Kidney (tissue), 14 donors: Measurements from ENCODE around the gene TSSK3. TPM values are rescaled to one million over a fixed set of nuclear protein-coding genes. Genes with fewer than 3 reads are reported as not detected.

Experiments used
- DNase-seq, 5 donors: peaks; one replicate each; pipeline ENCODE4 v3.0.0-alpha.2; 2013 to 2020
- FAIRE-seq: peaks from 2 replicates; lab custom pipeline; 2012; peaks lifted over from hg19 to GRCh38; lab: Jason Lieb, UNC
- H3K27ac ChIP-seq, 2 donors: one replicate each; pipeline ENCODE4 v1.7.0; 2013; ENCODE audit warnings: low read depth in 2 of 2, low read length in 2 of 2, inconsistent platforms in 1 of 2
- H3K27me3 ChIP-seq: one replicate; pipeline ENCODE4 v1.7.1; 2013; ENCODE audit warnings: low read length, inconsistent platforms; ENCODE audit not compliant: control insufficient read depth, insufficient read depth
- H3K36me3 ChIP-seq, 3 donors: one replicate each; pipeline versions ENCODE4 v1.7.0 to v1.7.1; 2013; ENCODE audit warnings: low read length in 3 of 3, control low read depth in 1 of 3, inconsistent platforms in 1 of 3; ENCODE audit not compliant: insufficient read depth in 3 of 3, control insufficient read depth in 2 of 3
- H3K4me1 ChIP-seq, 3 donors: one replicate each; pipeline versions ENCODE4 v1.7.0 to v1.7.1; 2013; ENCODE audit warnings: low read length in 3 of 3, inconsistent platforms in 1 of 3, low read depth in 1 of 3; ENCODE audit not compliant: control insufficient read depth in 2 of 3, insufficient read depth in 2 of 3
- H3K4me3 ChIP-seq, 3 donors: one replicate each; pipeline versions ENCODE4 v1.7.0 to v1.8.1; 2013; ENCODE audit warnings: low read length in 3 of 3, control low read depth in 1 of 3, inconsistent platforms in 1 of 3
- H3K9ac ChIP-seq, 3 donors: one replicate each; pipeline versions ENCODE4 v1.7.0 to v1.7.1; 2013; ENCODE audit warnings: low read length in 3 of 3, control low read depth in 1 of 3, inconsistent platforms in 1 of 3
- H3K9me3 ChIP-seq, 3 donors: one replicate each; pipeline versions ENCODE4 v1.7.0 to v1.7.1; 2013; ENCODE audit warnings: low read length in 3 of 3, control low read depth in 1 of 3, inconsistent platforms in 1 of 3; ENCODE audit not compliant: control insufficient read depth in 2 of 3, insufficient read depth in 1 of 3
- intact Hi-C: fragments of 100-400 bp; cut with DNase I; formaldehyde crosslinking; loops from one replicate; pipeline ENCODE4 v1.11.1; 2022
- polyA plus RNA-seq: library from polyadenylated mRNA; stranded (reverse); fragments of 350-450 nt; fragmentation: Illumina TruSeq; extraction: RNeasy Lipid Tissue Mini Kit (QIAGEN cat#74804); gene quantifications from one replicate; pipeline ENCODE4 v1.2.3, GENCODE V29; 2014; ENCODE audit warnings: low read depth, low replicate concordance; ENCODE audit not compliant: insufficient read depth
- total RNA-seq: library from RNA; stranded (reverse); fragmentation: NEBNext Ultra II Directional; extraction: Animal tissue kit (Norgen Biotek cat#: 25700); gene quantifications from one replicate; pipeline ENCODE4 v1.2.1, GENCODE V29; 2021
- TF ChIP-seq, protein P1 (sequence below): IDR thresholded peaks from 3 replicates; pipeline ENCODE4 v1.5.1; 2012; ENCODE audit warnings: mild to moderate bottlenecking, moderate library complexity, borderline replicate concordance; ENCODE audit not compliant: insufficient read depth; ENCODE audit errors: extremely low read depth
- donor health status: control.
- donor health status: control.
- donor health status: control.
- donor health status: control.
- donor health status: control.
- donor health status: DM: yes; HTN: yes; CAD: no.
- donor health status: Normal renal cell carcinoma (clear cell type).

Gene TSSK3
- total and polyA plus RNA-seq, 2 donors from 2014 or later: 4.3 TPM; not detected in 1

GRCh38 chr1:32333251-32333963 is 28.9 kb upstream of the TSSK3 start:
- Histone ChIP-seq H3K9ac (no peak overlapping the region), H3K36me3 (peaks cover 7 to 29% (median 23%) of the 10 kb centered on the region in 3 donors), H3K9me3 (no peaks in the 10 kb centered on the region), H3K4me1 (peaks cover 0 to 12% (median 0%) of the 10 kb centered on the region in 3 donors), H3K27ac (no peak overlapping the region), H3K27me3 (no peaks in the 10 kb centered on the region), H3K4me3 (no peak overlapping the region)
- TF ChIP-seq, protein P1, sequence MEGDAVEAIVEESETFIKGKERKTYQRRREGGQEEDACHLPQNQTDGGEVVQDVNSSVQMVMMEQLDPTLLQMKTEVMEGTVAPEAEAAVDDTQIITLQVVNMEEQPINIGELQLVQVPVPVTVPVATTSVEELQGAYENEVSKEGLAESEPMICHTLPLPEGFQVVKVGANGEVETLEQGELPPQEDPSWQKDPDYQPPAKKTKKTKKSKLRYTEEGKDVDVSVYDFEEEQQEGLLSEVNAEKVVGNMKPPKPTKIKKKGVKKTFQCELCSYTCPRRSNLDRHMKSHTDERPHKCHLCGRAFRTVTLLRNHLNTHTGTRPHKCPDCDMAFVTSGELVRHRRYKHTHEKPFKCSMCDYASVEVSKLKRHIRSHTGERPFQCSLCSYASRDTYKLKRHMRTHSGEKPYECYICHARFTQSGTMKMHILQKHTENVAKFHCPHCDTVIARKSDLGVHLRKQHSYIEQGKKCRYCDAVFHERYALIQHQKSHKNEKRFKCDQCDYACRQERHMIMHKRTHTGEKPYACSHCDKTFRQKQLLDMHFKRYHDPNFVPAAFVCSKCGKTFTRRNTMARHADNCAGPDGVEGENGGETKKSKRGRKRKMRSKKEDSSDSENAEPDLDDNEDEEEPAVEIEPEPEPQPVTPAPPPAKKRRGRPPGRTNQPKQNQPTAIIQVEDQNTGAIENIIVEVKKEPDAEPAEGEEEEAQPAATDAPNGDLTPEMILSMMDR: no peak
- no peak for FAIRE-seq
- intact Hi-C loops: no loop called here
- no peak for DNase-seq

DNA sequence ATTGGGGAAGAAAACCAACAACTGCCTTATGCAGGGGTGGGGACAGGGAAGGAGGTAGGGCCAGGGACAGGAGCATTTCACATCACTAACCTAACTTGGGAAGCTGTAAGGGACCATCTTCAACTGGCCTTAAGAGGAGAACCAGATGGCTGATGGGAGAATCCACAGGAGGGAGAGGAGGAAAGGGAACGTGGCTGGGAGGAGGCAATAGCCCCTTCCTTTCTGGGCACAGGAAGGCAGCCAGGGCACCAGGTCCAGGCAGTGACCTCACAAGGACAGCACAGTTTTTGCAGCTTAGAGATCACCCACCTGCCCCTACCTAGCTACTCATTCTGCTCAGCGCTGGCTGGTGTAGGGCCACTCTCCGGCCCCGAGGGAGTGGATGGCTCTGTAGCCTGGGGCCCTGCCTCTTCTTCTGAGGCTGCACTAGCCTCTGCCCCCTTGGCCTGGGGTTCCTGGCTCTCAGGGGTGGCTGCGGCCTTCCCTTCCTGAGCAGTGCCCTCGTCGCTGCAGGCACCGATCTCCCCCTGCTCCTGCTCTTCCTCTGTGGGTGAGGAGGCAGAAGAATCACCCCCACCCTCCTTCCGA is 28.0 kb upstream of the TSSK3 start:
- Histone ChIP-seq H3K27ac (no peak overlapping the region), H3K9ac (peak overlapping the region in 2 of 3 donors; percentile 55 to 60), H3K9me3 (no peaks in the 10 kb centered on the region), H3K4me3 (peak overlapping the region in 2 of 3 donors; percentile 52 to 76), H3K36me3 (peaks cover 7 to 20% (median 19%) of the 10 kb centered on the region in 3 donors), H3K27me3 (no peaks in the 10 kb centered on the region), H3K4me1 (peaks cover 0 to 12% (median 0%) of the 10 kb centered on the region in 3 donors)
- intact Hi-C loops: no loop called here
- DNase-seq: no peak
- no peak for FAIRE-seq
- TF ChIP-seq, protein P1: no peak

DNA sequence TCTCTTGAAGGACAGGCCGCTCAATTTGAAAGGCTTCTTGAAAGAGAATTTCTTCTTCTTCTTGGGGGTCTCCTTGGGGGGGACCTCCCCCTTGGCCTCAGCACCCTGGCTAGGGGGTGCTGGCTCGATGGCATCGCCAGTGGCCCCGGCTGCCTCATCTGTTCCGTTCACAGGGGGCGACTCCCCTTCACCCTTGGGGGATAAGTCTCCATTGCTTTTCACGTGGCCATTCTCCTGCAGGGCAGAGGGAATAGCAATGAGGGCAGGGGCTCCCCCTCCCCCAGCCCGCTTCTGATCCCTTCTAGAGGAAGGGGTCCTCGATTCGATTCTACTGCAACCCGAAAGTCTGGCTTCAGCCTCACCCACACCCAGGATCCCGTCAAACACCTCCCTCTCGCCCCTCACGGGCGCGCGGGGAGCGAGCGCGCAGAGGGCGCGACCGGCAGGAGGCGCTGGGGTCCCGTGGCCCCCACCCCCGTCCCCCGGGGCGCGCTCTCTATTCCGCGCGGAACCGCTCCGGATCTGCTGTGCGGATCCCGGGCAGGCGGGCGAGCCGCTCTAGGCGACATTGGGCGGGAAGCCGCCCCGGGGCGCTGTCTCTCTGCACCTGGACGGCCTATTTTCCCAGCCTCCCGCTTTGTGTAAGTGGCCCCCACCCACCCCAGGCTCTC is 27.3 kb upstream of the TSSK3 start:
- H3K4me3 ChIP-seq: peak overlapping the region; percentile 42 to 76 (median 52)
- H3K36me3 ChIP-seq: peaks cover 2 to 17% (median 13%) of the 10 kb centered on the region in 3 donors
- FAIRE-seq (no peak), DNase-seq (peak; percentile 53 to 87 (median 78))
- peaks cover 0 to 12% (median 0%) of the 10 kb centered on the region in 3 donors for H3K4me1 ChIP-seq
- H3K27me3 ChIP-seq: no peaks in the 10 kb centered on the region
- intact Hi-C loops: no loop called here
- TF ChIP-seq, protein P1: peak; percentile 36
- no peaks in the 10 kb centered on the region for H3K9me3 ChIP-seq
- H3K27ac ChIP-seq: no peak overlapping the region
- peak overlapping the region in 2 of 3 donors; percentile 55 to 60 for H3K9ac ChIP-seq
